Measurements from ENCODE around the gene BRD3. TPM values are rescaled to one million over a fixed set of nuclear protein-coding genes. Genes with fewer than 3 reads are reported as not detected.
"Not testable (repeated sequence)": the region's sequence is repeated elsewhere in the genome, so short reads cannot be mapped to it uniquely, and the experiment has no call there.

Gene BRD3
- total RNA-seq, 2 experiments from 2014 or later = 3.1 to 16.3 TPM

DNA sequence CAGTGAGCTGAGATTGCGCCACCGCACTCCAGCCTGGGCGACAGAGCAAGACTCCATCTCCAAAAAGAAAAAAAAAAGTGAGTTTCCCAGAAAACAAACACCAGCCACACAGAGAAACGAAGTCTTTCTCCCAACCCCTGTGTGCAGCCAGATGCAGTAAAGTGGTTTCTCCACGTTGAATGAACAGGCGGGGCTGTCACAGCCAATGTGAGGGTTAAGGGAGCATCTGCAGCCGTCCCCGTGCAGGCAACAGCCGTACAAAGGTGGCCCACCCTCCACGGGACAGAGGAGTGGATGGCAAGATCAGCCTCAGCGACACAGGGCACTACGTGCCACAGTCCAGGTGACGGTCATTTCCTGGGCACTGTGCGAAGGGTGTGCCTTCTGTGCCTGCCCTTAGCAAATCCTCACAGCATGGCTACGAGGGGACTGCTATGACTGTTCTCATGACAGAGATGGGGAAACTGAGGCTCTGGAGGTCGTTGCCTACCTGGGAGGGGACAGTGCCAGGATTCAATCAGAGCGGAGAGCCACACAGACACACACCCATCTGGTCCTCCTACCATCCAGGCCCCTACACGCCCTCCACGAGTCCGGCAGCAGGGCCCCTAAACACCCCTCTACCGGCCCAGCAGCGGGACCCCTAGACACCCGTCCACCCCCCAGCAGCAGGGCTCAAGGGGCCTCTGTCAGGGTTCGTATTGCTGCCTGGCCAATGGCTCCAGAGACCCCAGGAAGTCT is 78.0 kb downstream of the BRD3 start:
- Histone ChIP-seq H4K20me1 (ENCODE audit: insufficient read depth, low read length) (peaks cover 3% of the 10 kb centered on the region; the same call in 1 of the 2 replicates), H3K4me2 (ENCODE audit: low read length) (peak overlapping the region; percentile 83), H3K27ac (ENCODE audit: low read depth, low read length, poor library complexity, severe bottlenecking) (no peak overlapping the region), H3K4me3 (ENCODE audit: low read depth, low read length, poor library complexity, severe bottlenecking) (peak overlapping the region; percentile 88), H3K79me2 (ENCODE audit: insufficient read depth, low read depth, low read length) (0 out of 2 replicates have a peak, but pooled peaks cover 6% of the 10 kb centered on the region), H3K9me2 (ENCODE audit: insufficient read depth, low read length) (no peaks in the 10 kb centered on the region), H2AFZ (ENCODE audit: low read length) (no peak overlapping the region), H3K36me3 (ENCODE audit: insufficient read depth, low read length) (no peaks in the 10 kb centered on the region), H3K9me3 (ENCODE audit: low read length) (no peaks in the 10 kb centered on the region), H3K4me1 (ENCODE audit: insufficient read depth, low read length, poor library complexity, severe bottlenecking) (peaks cover 25% of the 10 kb centered on the region)
- intact Hi-C loops (cut with micrococcal nuclease; ENCODE audit: unreplicated experiment) = loop anchor here (5.0 kb wide), 2 partner anchors 92 to 112 kb away; no protein-coding TSS in a partner anchor
- BruUV-seq (replicated peaks) = no TSS peak
- CTCF ChIA-PET (ENCODE audit: unreplicated experiment) = no interaction called here
- TF ChIP-seq CTCF (conservative IDR thresholded peaks at IDR 0.05; ENCODE audit: low read length) (no peak), EZH2phosphoT487 (IDR thresholded peaks at IDR 0.05; ENCODE audit: borderline replicate concordance, low read depth, low read length) (no peak)
- no peak for DNase-seq (ENCODE audit: low spot score)
- POLR2A ChIA-PET = no interaction called here

GRCh38 chr9:133988771-133989170 is 79.1 kb downstream of the BRD3 start:
- H3K36me3 ChIP-seq (ENCODE audit: insufficient read depth, low read length); H2AFZ ChIP-seq (ENCODE audit: low read length); H3K9me2 ChIP-seq (ENCODE audit: insufficient read depth, low read length); DNase-seq (ENCODE audit: low spot score); CTCF ChIA-PET (ENCODE audit: unreplicated experiment); POLR2A ChIA-PET; H3K4me2 ChIP-seq (ENCODE audit: low read length); H3K27ac ChIP-seq (ENCODE audit: low read depth, low read length, poor library complexity, severe bottlenecking); intact Hi-C loops (cut with micrococcal nuclease; ENCODE audit: unreplicated experiment); H4K20me1 ChIP-seq (ENCODE audit: insufficient read depth, low read length); H3K9me3 ChIP-seq (ENCODE audit: low read length); H3K4me3 ChIP-seq (ENCODE audit: low read depth, low read length, poor library complexity, severe bottlenecking); BruUV-seq (replicated peaks); H3K79me2 ChIP-seq (ENCODE audit: insufficient read depth, low read depth, low read length): not testable (repeated sequence)
- H3K4me1 ChIP-seq (ENCODE audit: insufficient read depth, low read length, poor library complexity, severe bottlenecking) = peaks cover 17% of the 10 kb centered on the region

DNA sequence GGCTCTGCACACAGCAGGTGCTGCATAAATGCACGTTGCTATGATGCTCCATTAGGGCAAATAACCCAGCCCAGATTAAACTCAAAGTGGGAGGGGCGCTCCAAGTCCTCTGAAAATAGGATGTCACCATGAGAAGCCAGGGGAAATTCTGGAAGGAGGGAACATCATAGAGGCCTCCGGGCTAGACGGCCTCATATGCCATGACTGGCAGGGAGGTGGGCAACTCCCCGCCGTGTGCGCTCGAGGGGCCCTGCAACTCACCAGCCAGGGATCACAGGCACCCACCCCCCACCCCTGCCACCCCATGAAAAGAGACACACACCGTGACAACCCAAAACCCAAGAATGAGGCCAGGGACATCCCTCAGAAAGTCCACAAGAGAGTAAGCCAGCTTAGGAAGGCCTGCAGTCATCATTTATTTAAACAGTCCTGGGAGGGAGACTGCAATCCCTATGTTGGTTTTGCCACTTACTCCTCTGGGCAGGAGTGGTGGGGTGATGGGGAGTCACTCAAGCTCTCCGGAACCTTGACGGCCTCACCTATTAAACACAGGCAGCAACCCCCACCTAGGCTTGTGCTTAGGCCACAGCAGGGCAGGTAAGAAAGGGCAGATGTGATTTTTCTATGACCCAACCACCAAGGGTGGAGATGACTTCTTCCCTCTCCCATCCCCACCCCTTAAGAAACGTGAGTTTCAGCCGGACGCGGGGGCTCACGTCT is 79.7 kb downstream of the BRD3 start:
- intact Hi-C loops (cut with micrococcal nuclease; ENCODE audit: unreplicated experiment) = no loop called here
- H3K4me2 ChIP-seq (ENCODE audit: low read length) = no peak overlapping the region

More for the DNA sequence above, 79.7 kb downstream of the BRD3 start:
- DNase-seq (ENCODE audit: low spot score) = no peak
- no peaks in the 10 kb centered on the region for H3K9me2 ChIP-seq (ENCODE audit: insufficient read depth, low read length)
- no peak overlapping the region for H2AFZ ChIP-seq (ENCODE audit: low read length)
- no peaks in the 10 kb centered on the region for H3K9me3 ChIP-seq (ENCODE audit: low read length)
- H3K4me3 ChIP-seq (ENCODE audit: low read depth, low read length, poor library complexity, severe bottlenecking) = no peak overlapping the region
- H3K4me1 ChIP-seq (ENCODE audit: insufficient read depth, low read length, poor library complexity, severe bottlenecking) = peaks cover 10% of the 10 kb centered on the region
- H3K79me2 ChIP-seq (ENCODE audit: insufficient read depth, low read depth, low read length) = 0 out of 2 replicates have a peak, but pooled peaks cover 6% of the 10 kb centered on the region
- TF ChIP-seq EZH2phosphoT487 (IDR thresholded peaks at IDR 0.05; ENCODE audit: borderline replicate concordance, low read depth, low read length) = no peak
- no peak for TF ChIP-seq CTCF (conservative IDR thresholded peaks at IDR 0.05; ENCODE audit: low read length)
- H4K20me1 ChIP-seq (ENCODE audit: insufficient read depth, low read length) = peaks cover 3% of the 10 kb centered on the region; the same call in 1 of the 2 replicates
- H3K27ac ChIP-seq (ENCODE audit: low read depth, low read length, poor library complexity, severe bottlenecking) = no peak overlapping the region
- POLR2A ChIA-PET = no interaction called here
- CTCF ChIA-PET (ENCODE audit: unreplicated experiment) = interaction anchor here (0.7 kb wide), 1 partner anchor 167 kb away, joined by 8 read pairs; no protein-coding TSS in a partner anchor
- BruUV-seq (replicated peaks) = no TSS peak
- H3K36me3 ChIP-seq (ENCODE audit: insufficient read depth, low read length) = no peaks in the 10 kb centered on the region
